NCI-H1436 (cell line): ENCODE results near the gene SHD.
"Not testable (repeated sequence)": the region's sequence is repeated elsewhere in the genome, so short reads cannot be mapped to it uniquely, and the experiment has no call there.

Source experiments
- DNase-seq: peaks from one replicate; lab custom pipeline; 2025; lab: John Stamatoyannopoulos, UW

SHD gene

GRCh38 chr19:4278419-4279266 is at the start of gene SHD:
TSS of gene SHD (plus strand) at chr19:4279266. CDS start at chr19:4280064, 798 bp downstream.
- DNase-seq, result no peak

- not testable (repeated sequence) for DNase-seq
Observed at GRCh38 chr19:4230237-4230636, 48.8 kb upstream of the SHD start.

- DNase-seq, result not testable (repeated sequence)
Observed at GRCh38 chr19:4231521-4231920, 47.5 kb upstream of the SHD start.

GRCh38 chr19:4232139-4232538 is 46.9 kb upstream of the SHD start:
- DNase-seq, result not testable (repeated sequence)

- DNase-seq, result no peak
Observed at GRCh38 chr19:4232614-4233281, 46.3 kb upstream of the SHD start.

GRCh38 chr19:4233282-4233853 is 45.7 kb upstream of the SHD start:
- DNase-seq, result peak; percentile 16

- no peak for DNase-seq
Observed at GRCh38 chr19:4234142-4234861, 44.8 kb upstream of the SHD start.

GRCh38 chr19:4234862-4235201 is 44.2 kb upstream of the SHD start:
- DNase-seq, result no peak

GRCh38 chr19:4237510-4237909 is 41.6 kb upstream of the SHD start:
- not testable (repeated sequence) for DNase-seq

- no peak for DNase-seq
Observed at GRCh38 chr19:4238831-4239230, 40.2 kb upstream of the SHD start.

- DNase-seq, result no peak
Observed at GRCh38 chr19:4241824-4242430, 37.1 kb upstream of the SHD start.

GRCh38 chr19:4245938-4246337 is 33.1 kb upstream of the SHD start:
- not testable (repeated sequence) for DNase-seq

- peak; percentile 100 for DNase-seq
Observed at GRCh38 chr19:4246767-4247593, 32.1 kb upstream of the SHD start, which contains the start of gene YJU2. TSS of gene YJU2 (plus strand) at chr19:4247080. CDS start at chr19:4247147, 67 bp downstream.

- DNase-seq, result no peak
Observed at GRCh38 chr19:4256563-4256962, 22.5 kb upstream of the SHD start.

- no peak for DNase-seq
Observed at GRCh38 chr19:4257025-4257424, 22.0 kb upstream of the SHD start.

GRCh38 chr19:4258181-4258580 is 20.9 kb upstream of the SHD start:
- DNase-seq, result no peak

GRCh38 chr19:4260613-4261191 is 18.4 kb upstream of the SHD start:
- no peak for DNase-seq

GRCh38 chr19:4264812-4265211 is 14.3 kb upstream of the SHD start:
- DNase-seq, result no peak

- no peak for DNase-seq
Observed at GRCh38 chr19:4266253-4267000, 12.6 kb upstream of the SHD start.
